Activated CD4-positive, alpha-beta T cell treated with anti-CD3 and anti-CD28 coated beads for 48 hours (primary cell): ENCODE data around the gene UNKL.
A peak's percentile ranks its signal among the peaks of the same experiment; 100 is the strongest.

Experiments
- DNase-seq: peaks from one replicate; pipeline ENCODE4 v3.0.0-alpha.2; 2020

The UNKL gene, protein sequence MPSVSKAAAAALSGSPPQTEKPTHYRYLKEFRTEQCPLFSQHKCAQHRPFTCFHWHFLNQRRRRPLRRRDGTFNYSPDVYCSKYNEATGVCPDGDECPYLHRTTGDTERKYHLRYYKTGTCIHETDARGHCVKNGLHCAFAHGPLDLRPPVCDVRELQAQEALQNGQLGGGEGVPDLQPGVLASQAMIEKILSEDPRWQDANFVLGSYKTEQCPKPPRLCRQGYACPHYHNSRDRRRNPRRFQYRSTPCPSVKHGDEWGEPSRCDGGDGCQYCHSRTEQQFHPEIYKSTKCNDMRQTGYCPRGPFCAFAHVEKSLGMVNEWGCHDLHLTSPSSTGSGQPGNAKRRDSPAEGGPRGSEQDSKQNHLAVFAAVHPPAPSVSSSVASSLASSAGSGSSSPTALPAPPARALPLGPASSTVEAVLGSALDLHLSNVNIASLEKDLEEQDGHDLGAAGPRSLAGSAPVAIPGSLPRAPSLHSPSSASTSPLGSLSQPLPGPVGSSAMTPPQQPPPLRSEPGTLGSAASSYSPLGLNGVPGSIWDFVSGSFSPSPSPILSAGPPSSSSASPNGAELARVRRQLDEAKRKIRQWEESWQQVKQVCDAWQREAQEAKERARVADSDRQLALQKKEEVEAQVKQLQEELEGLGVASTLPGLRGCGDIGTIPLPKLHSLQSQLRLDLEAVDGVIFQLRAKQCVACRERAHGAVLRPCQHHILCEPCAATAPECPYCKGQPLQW

GRCh38 chr16:1414532-1415260 is at the start of gene UNKL:
Gene UNKL, minus strand, starts transcription at chr16:1414704. Its CDS starts 13 bp downstream, at chr16:1414691.
- DNase-seq, result peak; percentile 86

DNA sequence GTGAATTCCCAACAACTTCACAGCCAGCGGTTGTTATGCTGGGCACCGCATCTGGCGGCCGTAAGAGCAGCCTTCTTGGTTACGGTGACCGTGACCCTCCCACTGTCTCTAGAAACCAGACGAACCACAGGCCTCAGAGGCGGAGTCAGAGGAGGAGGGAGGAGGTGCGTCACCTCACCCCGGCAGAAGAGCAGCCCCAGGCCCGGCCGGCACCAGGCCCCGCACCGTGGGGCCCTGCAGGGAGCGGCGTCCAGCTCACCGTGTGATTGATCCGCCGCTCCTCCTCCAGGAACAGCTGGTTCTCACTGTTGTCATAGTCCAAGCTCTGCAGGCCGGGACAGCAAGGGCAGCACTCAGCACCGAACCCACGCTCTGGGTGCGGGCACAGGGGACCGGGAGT is 46.6 kb upstream of the UNKL start:
- DNase-seq, result no peak

- no peak for DNase-seq
Observed at GRCh38 chr16:1460602-1461138, 46.2 kb upstream of the UNKL start.

DNA sequence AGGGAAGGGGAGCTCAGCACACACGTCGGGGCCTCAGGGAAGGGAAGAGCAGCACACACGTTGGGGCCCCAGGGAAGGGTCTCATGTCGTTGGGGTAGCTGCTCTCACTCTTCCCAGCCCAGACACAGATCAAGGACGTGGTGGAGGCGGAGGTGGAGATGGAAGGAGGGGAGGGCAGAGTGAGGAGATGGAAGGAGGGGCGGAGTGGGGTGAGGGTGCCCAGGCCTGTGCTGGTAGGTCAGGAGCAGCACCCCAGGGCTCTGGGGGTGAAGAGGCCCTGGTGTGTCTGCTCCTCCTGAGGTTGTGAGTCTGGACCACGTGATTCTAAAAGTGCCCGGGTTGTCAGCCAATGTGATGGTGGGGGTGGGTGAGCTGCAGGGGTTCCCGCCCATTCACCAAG is 45.5 kb upstream of the UNKL start:
- DNase-seq, result no peak

- no peak for DNase-seq
Observed at GRCh38 chr16:1458977-1459341, 44.5 kb upstream of the UNKL start.

DNA sequence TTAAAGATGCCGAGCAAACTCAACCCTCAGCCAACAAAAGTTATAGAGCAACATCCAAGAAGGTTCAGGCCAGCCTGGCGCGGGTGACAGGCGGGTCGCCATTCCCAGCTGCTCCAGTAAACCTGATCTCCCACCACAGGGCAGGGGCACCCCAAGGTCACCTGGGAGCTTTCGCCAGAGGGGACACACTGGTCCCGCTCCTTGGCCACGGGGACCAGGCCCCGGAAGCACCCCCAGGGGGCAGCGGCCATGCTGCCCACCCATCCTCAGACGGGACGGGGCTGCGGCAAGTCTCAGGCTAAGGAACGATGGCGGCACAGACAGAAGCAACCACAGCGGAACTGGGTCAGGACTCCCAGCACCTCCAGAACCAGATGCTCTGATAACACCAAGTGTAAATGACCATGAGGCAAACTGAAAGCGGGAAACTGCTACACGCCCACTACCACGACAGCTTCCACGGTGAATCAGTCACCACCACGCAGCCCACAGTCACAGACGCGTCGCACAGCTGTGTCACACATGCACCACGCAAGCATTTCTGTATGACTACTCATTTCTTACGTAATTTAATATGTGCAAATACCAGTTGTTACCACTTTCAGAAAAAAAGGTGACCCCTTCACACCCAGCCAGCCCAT is 44.0 kb upstream of the UNKL start:
- peak; percentile 66 for DNase-seq

DNA sequence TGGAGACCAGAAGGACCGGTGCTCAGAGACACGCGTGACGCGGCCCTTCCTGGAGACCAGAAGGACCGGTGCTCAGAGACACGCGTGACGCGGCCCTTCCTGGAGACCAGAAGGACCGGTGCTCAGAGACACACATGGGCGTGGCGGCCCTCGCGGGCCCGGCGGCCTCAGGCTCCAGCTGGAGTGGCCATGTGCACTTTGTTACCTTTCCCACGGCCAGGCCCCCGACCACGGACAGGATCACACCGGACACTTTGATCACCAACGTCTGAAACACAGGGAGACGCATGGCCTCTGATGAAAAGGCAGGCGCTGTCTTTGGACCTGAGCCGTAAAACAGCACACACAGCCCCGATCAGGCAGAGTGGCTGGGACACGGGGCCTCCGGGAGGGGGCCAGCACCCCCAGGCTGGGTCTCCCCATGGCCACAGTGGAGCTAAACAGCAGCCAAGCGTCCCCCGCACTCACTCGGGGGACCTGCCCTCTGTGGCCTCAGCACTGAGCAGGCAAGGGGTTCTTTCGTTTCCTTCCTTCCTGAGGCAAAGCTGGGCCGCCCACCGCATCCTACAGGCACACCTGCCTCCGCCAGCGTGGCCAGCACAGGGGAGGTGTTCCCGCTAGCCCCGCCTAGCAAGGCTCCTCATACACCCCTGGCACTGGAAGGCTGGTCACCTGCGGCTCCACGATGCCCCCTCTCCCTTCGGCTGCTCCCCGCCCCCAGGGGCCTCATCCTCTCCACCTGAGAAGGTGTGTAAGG is 43.2 kb upstream of the UNKL start:
- no peak for DNase-seq

- no peak for DNase-seq
Observed at GRCh38 chr16:1456951-1457350, 42.4 kb upstream of the UNKL start.

- DNase-seq, result no peak
Observed at GRCh38 chr16:1455190-1456171, 41.0 kb upstream of the UNKL start.

GRCh38 chr16:1454561-1454960 is 40.1 kb upstream of the UNKL start:
- DNase-seq, result no peak

GRCh38 chr16:1453316-1453715 is 38.8 kb upstream of the UNKL start:
- DNase-seq, result no peak

DNA sequence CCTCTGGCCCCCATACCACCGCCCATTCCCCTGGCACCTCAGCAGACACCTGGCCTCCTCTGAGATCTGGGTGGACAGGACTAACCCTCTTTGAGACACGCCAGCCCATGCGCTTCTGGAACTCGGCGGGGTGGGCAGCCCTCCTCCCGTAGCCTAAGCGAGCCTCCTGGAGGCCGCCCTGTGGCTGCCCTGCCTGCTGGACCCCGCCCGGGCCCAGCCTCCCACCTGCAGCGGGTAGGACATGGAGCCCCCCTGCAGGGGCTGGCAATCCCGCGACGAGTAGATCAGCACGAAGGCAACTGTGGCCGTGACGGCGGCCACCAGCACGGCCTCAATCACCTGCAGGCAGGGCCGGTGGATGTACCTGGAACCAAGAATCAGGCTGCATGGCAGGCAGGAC is 38.0 kb upstream of the UNKL start:
- no peak for DNase-seq

- DNase-seq, result no peak
Observed at GRCh38 chr16:1451702-1452392, 37.3 kb upstream of the UNKL start.

- no peak for DNase-seq
Observed at GRCh38 chr16:1450841-1451240, 36.3 kb upstream of the UNKL start.

DNA sequence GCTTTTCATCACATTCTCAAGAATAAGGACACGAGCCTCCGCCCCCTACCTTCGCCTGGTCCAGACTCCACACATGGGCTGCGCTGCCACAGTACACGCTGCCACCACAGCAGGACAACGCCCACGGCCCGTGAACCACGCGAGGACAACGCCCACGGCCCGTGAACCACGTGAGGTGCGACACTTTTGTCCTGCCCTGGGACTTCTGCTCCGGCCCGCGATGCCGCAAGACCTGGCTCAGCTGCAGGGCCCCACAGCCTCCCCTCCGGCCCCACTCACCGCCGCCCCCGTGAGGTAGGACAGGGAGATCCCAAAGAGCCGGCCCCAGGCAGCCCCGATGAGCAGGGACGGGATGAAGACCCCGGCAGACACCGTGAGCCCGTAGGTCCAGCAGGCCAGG is 35.7 kb upstream of the UNKL start:
- no peak for DNase-seq

DNA sequence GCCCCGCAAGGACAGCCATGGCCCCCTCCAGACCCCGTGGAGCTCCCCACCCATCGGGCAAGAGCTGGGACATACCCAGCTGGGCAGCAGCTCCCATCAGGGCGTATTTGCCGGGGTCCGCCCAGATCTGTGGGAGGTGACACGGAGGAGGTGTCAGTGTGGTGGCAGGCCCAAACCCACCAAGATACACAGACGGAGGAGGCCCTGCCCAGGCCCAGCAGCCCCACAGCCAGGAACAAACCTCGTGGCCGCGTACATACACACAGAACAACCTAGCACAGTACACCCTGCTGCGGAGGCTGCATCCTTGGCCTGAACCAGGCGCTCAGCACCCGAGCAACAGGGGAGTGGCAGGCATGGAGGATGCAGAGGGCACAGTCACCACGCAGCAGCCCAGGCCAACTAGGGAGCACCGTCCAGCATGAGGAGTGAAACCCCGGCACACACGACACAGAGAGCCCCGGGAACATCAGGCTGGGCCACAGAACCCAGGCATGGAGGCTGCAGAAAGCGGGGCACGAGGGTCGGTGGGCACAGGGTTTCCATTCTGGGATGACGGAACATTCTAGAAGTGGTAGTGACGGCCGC is 34.8 kb upstream of the UNKL start:
- no peak for DNase-seq

GRCh38 chr16:1448536-1449116 is 34.1 kb upstream of the UNKL start:
- DNase-seq, result no peak

- DNase-seq, result no peak
Observed at GRCh38 chr16:1447965-1448364, 33.5 kb upstream of the UNKL start.

DNA sequence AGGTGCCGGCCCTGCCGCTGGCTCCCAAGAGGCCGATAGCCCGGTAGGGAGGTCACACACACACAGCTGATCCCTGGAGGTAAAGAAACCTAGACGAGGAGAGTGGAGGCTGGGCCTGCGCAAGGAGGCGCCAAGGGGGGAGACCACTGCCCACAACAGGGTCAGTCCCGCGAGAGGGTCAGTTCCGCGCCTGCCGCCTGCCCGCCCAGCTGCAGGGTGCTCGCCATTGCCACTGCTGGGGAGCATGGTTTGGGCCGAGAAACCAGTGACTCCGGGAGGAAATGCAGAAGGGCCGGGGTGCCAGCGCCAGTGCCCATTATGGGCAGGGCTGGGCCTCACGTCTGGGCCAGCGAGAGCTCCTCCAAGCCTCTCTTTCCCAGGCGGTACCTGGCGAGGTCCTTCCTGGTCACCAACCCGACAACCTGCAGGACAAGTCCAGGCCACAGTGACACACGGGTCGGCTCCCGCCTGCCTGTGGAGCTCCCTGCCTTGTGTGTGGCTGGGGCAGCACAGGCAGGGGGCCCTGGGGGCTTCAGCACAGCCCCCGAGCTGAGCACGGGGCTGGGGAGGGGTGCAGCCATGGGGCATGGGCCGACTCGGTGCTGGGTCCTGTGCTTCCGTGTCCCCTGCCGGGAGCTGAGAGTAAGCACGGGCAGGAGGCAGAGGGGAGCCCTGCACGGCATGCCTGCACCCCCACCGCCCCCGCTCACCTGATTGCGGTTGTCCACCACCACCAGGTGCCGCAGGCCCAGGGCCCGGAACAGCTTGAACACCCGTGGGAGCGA is 32.0 kb upstream of the UNKL start:
- no peak for DNase-seq
